ENCODE data around the gene WRAP53. TPM values are rescaled to one million over a fixed set of nuclear protein-coding genes. Genes with fewer than 3 reads are reported as not detected.

WRAP53 gene
- polyA plus RNA-seq, 3 donors, result 6.3 to 9.8 (median 9.1) TPM

GRCh38 chr17:7717756-7718350 is 29.6 kb downstream of the WRAP53 start:
- Mint-ChIP-seq H3K36me3 (peaks cover 0 to 2% of the 10 kb centered on the region in 2 donors), H3K4me1 (peaks cover 20% of the 10 kb centered on the region), H3K27me3 (ENCODE audit: low read depth in 3 of 3) (peaks cover 55 to 84% (median 57%) of the 10 kb centered on the region in 3 donors), H3K9me3 (peaks cover 0 to 2% (median 0%) of the 10 kb centered on the region in 7 donors), H3K4me3 (peak overlapping the region in 1 of 2 donors; percentile 70), H3K27ac (no peak overlapping the region)
- Histone ChIP-seq H2AFZ (ENCODE audit: insufficient read depth, low read depth, low read length, poor library complexity, severe bottlenecking) (peak overlapping the region; percentile 77), H3K79me2 (ENCODE audit: insufficient read depth, low read length) (no peaks in the 10 kb centered on the region), H3K27ac (ENCODE audit: low read depth in 1 of 2, low read length in 2 of 2) (no peak overlapping the region), H3K4me2 (replicated peaks; ENCODE audit: extremely low read depth, low read length, poor library complexity, severe bottlenecking) (peak overlapping the region; percentile 82), H3K27me3 (ENCODE audit: control insufficient read depth in 2 of 2, insufficient read depth in 2 of 2, low read length in 2 of 2) (peaks cover 19 to 67% of the 10 kb centered on the region in 2 donors), H3K4me3 (replicated peaks in 1 of 3; ENCODE audit: low read depth in 2 of 3, low read length in 3 of 3) (peak overlapping the region in 1 of 3 experiments; percentile 67), H3K36me3 (replicated peaks in 1 of 2; ENCODE audit: control insufficient read depth in 1 of 2, insufficient read depth in 2 of 2, low read length in 2 of 2) (no peaks in the 10 kb centered on the region), H3K9me3 (replicated peaks in 1 of 2; ENCODE audit: control insufficient read depth in 1 of 2, insufficient read depth in 1 of 2, low read length in 2 of 2) (peaks cover 0 to 6% of the 10 kb centered on the region in 2 donors), H3K9ac (ENCODE audit: insufficient read depth, low read length, poor library complexity, severe bottlenecking) (peak overlapping the region; percentile 32), H3K4me1 (ENCODE audit: control insufficient read depth in 1 of 2, insufficient read depth in 2 of 2, low read length in 2 of 2) (peaks cover 16% of the 10 kb centered on the region in 2 donors), H4K20me1 (ENCODE audit: insufficient read depth, low read length) (no peaks in the 10 kb centered on the region)
- intact Hi-C loops (cut with micrococcal nuclease), result no loop called here
- DNase-seq, result peak in 1 of 3 donors; percentile 23
- TF ChIP-seq CTCF (IDR thresholded peaks at IDR 0.05), result no peak
- under 1% methylated on average over 15 of the region's 16 CpGs for WGBS (ENCODE audit: insufficient coverage)

GRCh38 chr17:7719661-7720060 is 31.4 kb downstream of the WRAP53 start:
- H3K36me3 Mint-ChIP-seq, result peaks cover 0 to 2% of the 10 kb centered on the region in 2 donors
- intact Hi-C loops (cut with micrococcal nuclease), result no loop called here
- 86% methylated on average over 8 of the region's 9 CpGs for WGBS (ENCODE audit: insufficient coverage)
- no peak overlapping the region for H2AFZ ChIP-seq (ENCODE audit: insufficient read depth, low read depth, low read length, poor library complexity, severe bottlenecking)
- H3K4me1 ChIP-seq (ENCODE audit: control insufficient read depth in 1 of 2, insufficient read depth in 2 of 2, low read length in 2 of 2), result peaks cover 16% of the 10 kb centered on the region in 2 donors
- H3K9me3 ChIP-seq (replicated peaks in 1 of 2; ENCODE audit: control insufficient read depth in 1 of 2, insufficient read depth in 1 of 2, low read length in 2 of 2), result peaks cover 0 to 6% of the 10 kb centered on the region in 2 donors
- no peak overlapping the region for H3K4me2 ChIP-seq (replicated peaks; ENCODE audit: extremely low read depth, low read length, poor library complexity, severe bottlenecking)
- no peaks in the 10 kb centered on the region for H3K36me3 ChIP-seq (replicated peaks in 1 of 2; ENCODE audit: control insufficient read depth in 1 of 2, insufficient read depth in 2 of 2, low read length in 2 of 2)
- H3K79me2 ChIP-seq (ENCODE audit: insufficient read depth, low read length), result no peaks in the 10 kb centered on the region
- no peak overlapping the region for H3K9ac ChIP-seq (ENCODE audit: insufficient read depth, low read length, poor library complexity, severe bottlenecking)
- no peak overlapping the region for H3K27ac ChIP-seq (ENCODE audit: low read depth in 1 of 2, low read length in 2 of 2)
- DNase-seq, result no peak
- peak overlapping the region in 1 of 2 donors; percentile 47 for H3K4me3 Mint-ChIP-seq
- H3K4me3 ChIP-seq (replicated peaks in 1 of 3; ENCODE audit: low read depth in 2 of 3, low read length in 3 of 3), result no peak overlapping the region
- H3K27ac Mint-ChIP-seq, result no peak overlapping the region
- peaks cover 0 to 2% (median 0%) of the 10 kb centered on the region in 7 donors for H3K9me3 Mint-ChIP-seq
- H4K20me1 ChIP-seq (ENCODE audit: insufficient read depth, low read length), result no peaks in the 10 kb centered on the region
- TF ChIP-seq CTCF (IDR thresholded peaks at IDR 0.05), result no peak
- H3K27me3 ChIP-seq (ENCODE audit: control insufficient read depth in 2 of 2, insufficient read depth in 2 of 2, low read length in 2 of 2), result peaks cover 19 to 62% of the 10 kb centered on the region in 2 donors
- H3K4me1 Mint-ChIP-seq, result peaks cover 16% of the 10 kb centered on the region
- peaks cover 47 to 73% (median 56%) of the 10 kb centered on the region in 3 donors for H3K27me3 Mint-ChIP-seq (ENCODE audit: low read depth in 3 of 3)

Measured in CD14-positive monocyte (primary cell).